CD4-positive, alpha-beta T cell treated with Interleukin-21 for 1 hour (primary cell): ENCODE measurements around the gene SOHLH2.

Experiments used
- DNase-seq: peaks from one replicate; pipeline ENCODE4 v3.0.0-alpha.2; 2020

Gene SOHLH2

GRCh38 chr13:36214163-36214921, at the start of gene SOHLH2:
SOHLH2 (minus strand) TSS chr13:36214556; CDS start chr13:36214526, 30 bp downstream.
- no peak for DNase-seq

GRCh38 chr13:36261976-36262375, 47.6 kb upstream of the SOHLH2 start:
- no peak for DNase-seq

- DNase-seq, result no peak
Measured at GRCh38 chr13:36261011-36261410, 46.7 kb upstream of the SOHLH2 start.

- DNase-seq, result no peak
Measured at GRCh38 chr13:36259361-36260137, 45.2 kb upstream of the SOHLH2 start.

GRCh38 chr13:36258831-36259230, 44.5 kb upstream of the SOHLH2 start:
- no peak for DNase-seq

GRCh38 chr13:36251526-36251925, 37.2 kb upstream of the SOHLH2 start:
- no peak for DNase-seq

- no peak for DNase-seq
Measured at GRCh38 chr13:36251017-36251416, 36.7 kb upstream of the SOHLH2 start.

GRCh38 chr13:36248700-36249099, 34.3 kb upstream of the SOHLH2 start:
- DNase-seq, result no peak

- DNase-seq, result no peak
Measured at GRCh38 chr13:36244990-36245389, 30.6 kb upstream of the SOHLH2 start.

GRCh38 chr13:36244073-36244472, 29.7 kb upstream of the SOHLH2 start:
- no peak for DNase-seq

GRCh38 chr13:36242761-36243160, 28.4 kb upstream of the SOHLH2 start:
- DNase-seq, result no peak

GRCh38 chr13:36231236-36231635, 16.9 kb upstream of the SOHLH2 start:
- no peak for DNase-seq

GRCh38 chr13:36224730-36225129, 10.4 kb upstream of the SOHLH2 start:
- no peak for DNase-seq

- no peak for DNase-seq
Measured at GRCh38 chr13:36219883-36220282, 5.5 kb upstream of the SOHLH2 start.

- DNase-seq, result no peak
Measured at GRCh38 chr13:36217456-36217855, 3.1 kb upstream of the SOHLH2 start.

GRCh38 chr13:36212789-36213188, 1.6 kb downstream of the SOHLH2 start:
- DNase-seq, result no peak

GRCh38 chr13:36211567-36211966, 2.8 kb downstream of the SOHLH2 start:
- no peak for DNase-seq

GRCh38 chr13:36210738-36211137, 3.6 kb downstream of the SOHLH2 start:
- no peak for DNase-seq

GRCh38 chr13:36207672-36208071, 6.7 kb downstream of the SOHLH2 start:
- DNase-seq, result no peak

GRCh38 chr13:36193151-36193855, 21.1 kb downstream of the SOHLH2 start:
- no peak for DNase-seq

- no peak for DNase-seq
Measured at GRCh38 chr13:36192166-36192565, 22.2 kb downstream of the SOHLH2 start.

GRCh38 chr13:36190771-36191170, 23.6 kb downstream of the SOHLH2 start:
- no peak for DNase-seq

GRCh38 chr13:36188441-36188840, 25.9 kb downstream of the SOHLH2 start:
- DNase-seq, result no peak

- no peak for DNase-seq
Measured at GRCh38 chr13:36183901-36184300, 30.5 kb downstream of the SOHLH2 start.
